PC-3 (cell line): Measurements from ENCODE around the gene SARNP. TPM values are rescaled to one million over a fixed set of nuclear protein-coding genes. Genes with fewer than 3 reads are reported as not detected.

Experiments
- ATAC-seq: fragments of 200-7000 bp; cut with Tn5 transposase; 2 replicates; pipeline ENCODE4 v1.9.1; 2020; ENCODE audit warnings: mild to moderate bottlenecking, moderate library complexity
- BruUV-seq: library from RNA; stranded (reverse); fragments of 400-500 nt; replicated peaks from 2 replicates; lab custom pipeline; 2021; lab: Mats Ljungman, UMichigan
- CTCF ChIA-PET: fragments of 300-600 bp; sonication (Branson Sonifier 250); formaldehyde crosslinking; loops from one replicate; lab custom pipeline; 2022; ENCODE audit warnings: antibody characterized with exemption; lab: Charles Lee
- POLR2A ChIA-PET: fragments of 300-600 bp; sonication (Branson Sonifier 250); formaldehyde crosslinking; loops from one replicate; lab custom pipeline; 2022; ENCODE audit warnings: antibody characterized with exemption; ENCODE audit not compliant: unreplicated experiment; lab: Charles Lee
- DNase-seq: peaks from one replicate; pipeline ENCODE4 v3.0.0-alpha.2; 2015
- H2AFZ ChIP-seq: fragments of 300-600 bp; sonication (generic); 2 replicates; pipeline ENCODE4 v1.6.0; 2016; ENCODE audit warnings: antibody characterized with exemption, low read length
- H3F3A ChIP-seq: fragments of 300-600 bp; sonication (generic); one replicate; pipeline ENCODE4 v1.6.0; 2017; ENCODE audit warnings: antibody characterized with exemption, low read length, control low read depth, mild to moderate bottlenecking; ENCODE audit not compliant: unreplicated experiment
- H3K27ac ChIP-seq: fragments of 300-600 bp; sonication (generic); 2 replicates; pipeline ENCODE4 v1.5.1; 2016; ENCODE audit warnings: mild to moderate bottlenecking, low read length
- H3K27me3 ChIP-seq: fragments of 300-600 bp; sonication (generic); 2 replicates; pipeline ENCODE4 v1.6.1; 2016; ENCODE audit warnings: low read length, mixed read lengths
- H3K36me3 ChIP-seq: fragments of 300-600 bp; sonication (generic); 2 replicates; pipeline ENCODE4 v1.6.1; 2016; ENCODE audit warnings: low read depth, mixed run types, low read length, mixed read lengths
- H3K4me1 ChIP-seq: fragments of 300-600 bp; sonication (generic); 2 replicates; pipeline ENCODE4 v1.5.1; 2016; ENCODE audit warnings: low read length; ENCODE audit not compliant: insufficient read depth
- H3K4me2 ChIP-seq: fragments of 300-600 bp; sonication (generic); 2 replicates; pipeline ENCODE4 v1.6.0; 2016; ENCODE audit warnings: low read length
- H3K4me3 ChIP-seq: fragments of 300-600 bp; sonication (generic); 2 replicates; pipeline ENCODE4 v1.5.1; 2016; ENCODE audit warnings: mild to moderate bottlenecking, low read length, mixed read lengths
- H3K79me2 ChIP-seq: fragments of 300-600 bp; sonication (generic); 2 replicates; pipeline ENCODE4 v1.6.1; 2017; ENCODE audit warnings: low read length, mixed read lengths
- H3K9ac ChIP-seq: fragments of 300-600 bp; sonication (generic); 2 replicates; pipeline ENCODE4 v1.6.0; 2016; ENCODE audit warnings: mild to moderate bottlenecking, low read length
- H3K9me2 ChIP-seq: fragments of 300-600 bp; sonication (generic); replicated peaks from 2 replicates; pipeline ENCODE4 v1.6.1; 2016; ENCODE audit warnings: mixed run types, low read length, mixed read lengths
- H3K9me3 ChIP-seq: fragments of 300-600 bp; sonication (generic); 2 replicates; pipeline ENCODE4 v1.6.1; 2016; ENCODE audit warnings: low read length, mixed read lengths
- H4K20me1 ChIP-seq: fragments of 300-600 bp; sonication (generic); 2 replicates; pipeline ENCODE4 v1.6.1; 2016; ENCODE audit warnings: low read length, mixed read lengths
- CTCF ChIP-seq: fragments of 300-600 bp; sonication (generic); conservative IDR thresholded peaks from 2 replicates; pipeline ENCODE4 v1.5.1; 2017; ENCODE audit warnings: antibody characterized with exemption, low read depth, mild to moderate bottlenecking, low read length
- EZH2 ChIP-seq: fragments of 300-600 bp; sonication (generic); IDR thresholded peaks from one replicate; pipeline ENCODE4 v1.6.1; 2017; ENCODE audit warnings: antibody characterized with exemption, mild to moderate bottlenecking, low read length; ENCODE audit not compliant: unreplicated experiment
- EZH2phosphoT487 ChIP-seq: fragments of 300-600 bp; sonication (generic); IDR thresholded peaks from 2 replicates; pipeline ENCODE4 v1.6.1; 2018; ENCODE audit warnings: mild to moderate bottlenecking, antibody characterized with exemption, low read length, borderline replicate concordance
- intact Hi-C: fragments of 100-400 bp; cut with micrococcal nuclease; formaldehyde crosslinking; loops from 2 replicates; pipeline ENCODE4 v1.9.0; 2023
- total RNA-seq: library from RNA; depleted of rRNA; stranded (reverse); fragments of >200 nt; gene quantifications from 2 replicates; pipeline ENCODE4 v1.2.3, GENCODE V29; 2014

Gene SARNP
- total RNA-seq, 1 experiment from 2014 or later = 103 TPM

DNA sequence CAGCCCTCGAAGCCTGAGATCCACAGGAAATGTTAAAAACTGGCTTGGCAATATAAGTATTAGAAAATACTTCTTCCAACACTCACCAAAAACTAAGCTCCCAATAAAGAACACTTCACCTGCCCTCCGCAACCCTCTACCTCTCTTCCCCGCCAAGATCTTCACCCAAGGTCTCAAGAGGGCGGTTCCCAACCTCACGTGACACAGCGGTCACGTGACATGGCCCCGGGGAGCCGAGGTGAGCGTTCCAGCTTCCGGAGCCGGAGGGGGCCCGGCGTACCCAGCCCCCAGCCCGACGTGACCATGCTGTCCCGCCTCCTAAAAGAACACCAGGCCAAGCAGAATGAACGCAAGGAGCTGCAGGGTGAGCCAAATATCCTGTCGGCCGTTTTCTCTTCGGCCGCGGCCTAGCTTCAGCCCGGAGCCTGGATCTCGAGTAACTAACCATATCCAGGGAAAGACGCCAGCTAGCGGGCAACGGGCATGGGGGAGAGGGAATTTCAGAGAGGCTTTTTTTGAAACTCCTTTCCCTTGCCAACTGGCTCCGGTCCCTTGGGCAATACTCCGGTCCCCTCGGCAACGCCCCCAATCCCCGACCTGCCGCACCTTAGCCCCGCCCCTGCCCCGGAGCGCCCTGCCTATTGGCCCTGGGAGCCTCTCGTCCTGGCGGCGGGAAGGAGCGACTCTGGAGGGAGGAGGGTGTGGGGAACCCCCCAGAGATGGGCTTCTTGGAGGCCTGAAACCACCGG lies 101.5 kb downstream of the SARNP start, which contains the start of gene BLOC1S1:
Gene BLOC1S1, plus strand, starts transcription at position 214 of the 749 bp plus-strand sequence. Its CDS starts 6 bp downstream, at position 220.
- H3K27ac ChIP-seq = peak within 1 kb of the TSS; percentile 86
- BruUV-seq = TSS peak; percentile 42
- intact Hi-C loops = no loop called here

DNA sequence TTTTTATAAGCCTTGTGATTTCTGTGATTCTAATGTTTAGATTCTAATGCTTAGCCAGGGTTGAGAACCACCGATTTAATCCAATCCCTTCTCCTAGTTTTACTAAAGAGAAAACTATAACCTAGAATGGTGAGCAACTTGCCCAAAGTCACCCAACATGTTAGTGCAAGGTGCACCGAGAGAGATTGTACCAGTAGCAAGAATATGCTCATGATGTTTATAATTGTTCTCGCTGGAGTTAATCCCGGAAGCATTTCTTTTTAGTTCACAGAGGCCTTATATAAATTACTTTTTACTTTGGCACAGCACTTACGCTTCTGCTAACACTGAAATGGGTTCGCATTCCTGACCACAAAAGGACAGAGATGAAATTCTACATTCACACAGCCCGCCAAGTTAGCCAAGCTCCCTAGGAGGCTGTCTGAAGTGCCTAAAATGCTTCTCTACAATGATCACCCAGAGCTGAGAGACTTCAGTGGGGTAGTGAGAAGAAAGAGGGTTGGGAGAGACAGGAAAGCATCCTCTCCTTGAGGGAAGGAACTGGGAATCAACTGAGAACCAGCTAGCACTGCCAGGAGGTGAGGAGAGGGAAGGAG lies 102.3 kb downstream of the SARNP start:
- POLR2A ChIA-PET = no interaction called here
- CTCF ChIA-PET = interaction anchor here (1.0 kb wide), 1 partner anchor 34 kb away, joined by 4 read pairs; a partner anchor contains a TSS
- no peaks in the 10 kb centered on the region for H3K9me3 ChIP-seq
- H4K20me1 ChIP-seq = no peaks in the 10 kb centered on the region
- peak overlapping the region; percentile 96 for H2AFZ ChIP-seq
- no peak for ATAC-seq
- no peaks in the 10 kb centered on the region for H3K9me2 ChIP-seq
- H3K4me2 ChIP-seq = peak overlapping the region; percentile 89
- no TSS peak for BruUV-seq
- TF ChIP-seq EZH2 (no peak), CTCF (no peak), EZH2phosphoT487 (no peak)
- H3K9ac ChIP-seq = peak overlapping the region; percentile 78; the same call in 1 of the 2 replicates
- H3K27me3 ChIP-seq = no peaks in the 10 kb centered on the region
- H3K36me3 ChIP-seq = no peaks in the 10 kb centered on the region
- H3K79me2 ChIP-seq = no peaks in the 10 kb centered on the region
- peak overlapping the region; percentile 86 for H3K27ac ChIP-seq
- H3F3A ChIP-seq = no peaks in the 10 kb centered on the region
- intact Hi-C loops = no loop called here
- H3K4me1 ChIP-seq = peaks cover 55% of the 10 kb centered on the region
- DNase-seq = no peak
- peak overlapping the region; percentile 72 for H3K4me3 ChIP-seq

More for the DNA sequence above, 101.5 kb downstream of the SARNP start, which contains the start of gene BLOC1S1:
- Histone ChIP-seq H3K36me3 (no peaks in the 10 kb centered on the region), H3K79me2 (no peaks in the 10 kb centered on the region), H3K9me3 (no peaks in the 10 kb centered on the region), H3K9ac (peak within 1 kb of the TSS; percentile 78), H3K4me3 (peak within 1 kb of the TSS; percentile 72), H4K20me1 (no peaks in the 10 kb centered on the region), H3K9me2 (no peaks in the 10 kb centered on the region), H3F3A (no peaks in the 10 kb centered on the region), H3K27me3 (no peaks in the 10 kb centered on the region), H3K4me2 (peak within 1 kb of the TSS; percentile 89), H2AFZ (peak within 1 kb of the TSS; percentile 96), H3K4me1 (peaks cover 62% of the 10 kb centered on the region)
- TF ChIP-seq EZH2 (no peak), EZH2phosphoT487 (no peak), CTCF (no peak)
- POLR2A ChIA-PET = no interaction called here
- DNase-seq (peak; percentile 95), ATAC-seq (peak; percentile 55)
- CTCF ChIA-PET = interaction anchor here (1.0 kb wide), 1 partner anchor 35 kb away, joined by 4 read pairs; a partner anchor contains a TSS
